ENCODE data around the gene LDHD. TPM values are rescaled to one million over a fixed set of nuclear protein-coding genes. Genes with fewer than 3 reads are reported as not detected.

The LDHD gene
- total RNA-seq, 1 experiment from 2014 or later, result 4.1 TPM

DNA sequence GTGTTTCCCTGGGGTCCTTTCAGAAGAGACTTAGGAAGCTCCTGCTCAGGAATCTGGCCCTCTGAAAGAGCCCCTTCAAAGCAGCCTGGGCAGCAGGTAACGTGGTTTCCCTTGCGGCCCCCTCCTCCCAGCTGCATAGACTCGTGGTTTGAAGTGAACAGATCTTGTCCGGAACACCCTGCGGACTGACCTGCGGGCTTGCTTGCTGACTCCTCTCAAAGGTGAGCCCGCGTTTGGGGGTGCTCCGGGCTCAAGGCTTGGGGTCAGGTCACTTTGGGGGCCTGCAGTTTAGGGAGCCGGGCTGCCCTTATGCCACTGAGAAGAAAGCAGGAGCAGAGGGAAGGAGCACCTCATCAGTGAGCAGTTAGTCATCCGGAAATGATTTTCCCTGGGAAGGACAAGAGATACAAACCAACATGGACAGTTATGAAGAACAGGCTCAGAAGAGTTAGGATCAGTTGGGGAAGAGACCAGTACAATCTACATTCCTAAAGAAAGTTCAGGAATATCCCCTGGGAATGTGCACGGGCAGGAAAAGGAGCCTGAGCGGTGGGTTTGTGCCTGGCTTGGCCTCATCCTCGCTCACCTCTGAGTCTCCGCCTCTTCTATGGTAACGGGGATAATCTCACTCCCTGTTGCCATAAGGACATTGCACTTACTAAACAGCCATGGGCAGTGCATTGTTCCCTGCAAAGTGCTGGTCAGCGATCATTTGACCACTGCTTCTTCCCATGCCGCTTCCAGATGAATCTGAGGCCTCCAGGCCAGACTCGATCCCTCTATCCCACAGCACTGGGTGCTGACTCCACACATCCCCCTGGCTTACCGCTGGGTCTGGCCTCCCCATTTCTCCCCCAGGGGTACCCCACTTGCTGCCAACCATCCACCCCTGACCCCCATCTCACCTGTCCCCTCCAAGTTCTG, 10.0 kb downstream of the LDHD start:
- Mint-ChIP-seq H3K4me3 (ENCODE audit: low read depth, unreplicated experiment) (no peak overlapping the region), H3K36me3 (ENCODE audit: insufficient read depth, unreplicated experiment) (peaks cover 12% of the 10 kb centered on the region), H3K9me3 (ENCODE audit: low read depth, unreplicated experiment) (peaks cover 2% of the 10 kb centered on the region), H3K27me3 (ENCODE audit: unreplicated experiment) (peaks cover 16% of the 10 kb centered on the region), H3K27ac (ENCODE audit: unreplicated experiment) (no peak overlapping the region), H3K4me1 (ENCODE audit: low read depth, unreplicated experiment) (peaks cover 31% of the 10 kb centered on the region)
- DNase-seq, result no peak
- TF ChIP-seq, protein P1, sequence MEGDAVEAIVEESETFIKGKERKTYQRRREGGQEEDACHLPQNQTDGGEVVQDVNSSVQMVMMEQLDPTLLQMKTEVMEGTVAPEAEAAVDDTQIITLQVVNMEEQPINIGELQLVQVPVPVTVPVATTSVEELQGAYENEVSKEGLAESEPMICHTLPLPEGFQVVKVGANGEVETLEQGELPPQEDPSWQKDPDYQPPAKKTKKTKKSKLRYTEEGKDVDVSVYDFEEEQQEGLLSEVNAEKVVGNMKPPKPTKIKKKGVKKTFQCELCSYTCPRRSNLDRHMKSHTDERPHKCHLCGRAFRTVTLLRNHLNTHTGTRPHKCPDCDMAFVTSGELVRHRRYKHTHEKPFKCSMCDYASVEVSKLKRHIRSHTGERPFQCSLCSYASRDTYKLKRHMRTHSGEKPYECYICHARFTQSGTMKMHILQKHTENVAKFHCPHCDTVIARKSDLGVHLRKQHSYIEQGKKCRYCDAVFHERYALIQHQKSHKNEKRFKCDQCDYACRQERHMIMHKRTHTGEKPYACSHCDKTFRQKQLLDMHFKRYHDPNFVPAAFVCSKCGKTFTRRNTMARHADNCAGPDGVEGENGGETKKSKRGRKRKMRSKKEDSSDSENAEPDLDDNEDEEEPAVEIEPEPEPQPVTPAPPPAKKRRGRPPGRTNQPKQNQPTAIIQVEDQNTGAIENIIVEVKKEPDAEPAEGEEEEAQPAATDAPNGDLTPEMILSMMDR (IDR thresholded peaks at IDR 0.05; ENCODE audit: unreplicated experiment), result no peak
- no TSS peak for BruUV-seq (replicated peaks)
- CTCF ChIA-PET, result no interaction called here
- intact Hi-C loops (cut with micrococcal nuclease; ENCODE audit: unreplicated experiment), result no loop called here

DNA sequence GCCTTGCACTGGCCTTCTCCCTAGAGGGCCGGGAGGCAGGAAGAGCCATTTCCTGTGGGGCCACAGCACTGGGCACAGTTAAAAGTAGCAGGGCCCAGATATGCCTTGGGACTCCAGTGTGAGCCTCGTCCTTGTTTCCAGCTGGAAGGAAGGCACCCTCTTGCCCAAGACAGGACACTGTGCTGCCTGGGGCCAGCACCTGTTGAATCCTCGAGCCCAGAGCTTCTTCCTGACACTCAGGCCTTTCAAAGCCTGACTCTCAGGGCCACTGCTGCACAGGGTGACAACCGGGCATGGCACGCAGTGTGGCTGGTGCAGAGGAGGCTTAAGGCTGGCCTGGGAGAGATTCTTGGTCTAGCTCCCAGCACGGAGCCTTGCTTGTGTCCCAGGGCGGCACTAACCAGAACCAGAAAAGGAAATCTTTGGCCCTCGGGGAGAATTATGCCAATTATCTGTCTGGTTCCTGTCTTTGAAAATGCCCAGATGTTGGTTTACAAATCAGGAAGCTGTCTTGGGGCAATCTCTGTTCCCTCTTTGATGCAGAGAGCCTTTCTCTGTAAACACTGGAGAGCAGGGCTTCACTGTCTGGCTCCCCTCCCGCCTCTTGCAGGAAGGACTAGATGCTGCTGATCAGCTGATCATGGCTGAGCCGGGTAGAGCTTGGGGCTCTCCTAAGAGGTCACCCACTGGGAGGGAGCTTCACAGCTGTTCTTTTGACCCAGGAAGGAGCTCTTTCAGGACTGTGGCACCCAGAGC, 11.1 kb downstream of the LDHD start:
- TF ChIP-seq, protein P1 (IDR thresholded peaks at IDR 0.05; ENCODE audit: unreplicated experiment), result no peak
- CTCF ChIA-PET, result no interaction called here
- no peak for DNase-seq
- BruUV-seq (replicated peaks), result no TSS peak
- Mint-ChIP-seq H3K4me3 (ENCODE audit: low read depth, unreplicated experiment) (no peak overlapping the region), H3K9me3 (ENCODE audit: low read depth, unreplicated experiment) (peaks cover 2% of the 10 kb centered on the region), H3K27me3 (ENCODE audit: unreplicated experiment) (peaks cover 16% of the 10 kb centered on the region), H3K36me3 (ENCODE audit: insufficient read depth, unreplicated experiment) (peaks cover 12% of the 10 kb centered on the region), H3K4me1 (ENCODE audit: low read depth, unreplicated experiment) (peaks cover 24% of the 10 kb centered on the region), H3K27ac (ENCODE audit: unreplicated experiment) (no peak overlapping the region)
- intact Hi-C loops (cut with micrococcal nuclease; ENCODE audit: unreplicated experiment), result no loop called here

DNA sequence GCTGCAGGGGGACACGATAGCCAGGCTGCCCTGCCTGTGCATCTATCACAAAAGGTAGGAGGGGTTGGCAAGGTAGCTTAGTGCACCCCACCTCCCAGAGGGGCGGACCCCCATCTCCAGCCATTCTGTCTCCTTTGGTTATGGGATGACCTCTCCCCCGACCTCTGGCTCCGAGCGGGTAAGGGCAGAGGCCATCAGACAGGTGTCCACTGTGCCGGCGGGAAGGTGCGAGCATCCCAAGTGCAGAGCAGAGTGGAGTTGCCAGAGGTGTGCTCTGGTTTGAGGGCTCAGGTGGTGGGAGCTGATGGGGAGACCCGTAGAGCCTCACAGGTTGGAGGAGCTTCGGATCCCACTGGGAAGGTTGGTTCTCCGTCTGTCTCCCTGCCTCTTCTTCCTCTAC, 11.7 kb downstream of the LDHD start:
- no peak overlapping the region for H3K27ac Mint-ChIP-seq (ENCODE audit: unreplicated experiment)
- intact Hi-C loops (cut with micrococcal nuclease; ENCODE audit: unreplicated experiment), result no loop called here
- no peak for DNase-seq
- TF ChIP-seq, protein P1 (IDR thresholded peaks at IDR 0.05; ENCODE audit: unreplicated experiment), result no peak
- BruUV-seq (replicated peaks), result no TSS peak
- H3K9me3 Mint-ChIP-seq (ENCODE audit: low read depth, unreplicated experiment), result peaks cover 2% of the 10 kb centered on the region
- peaks cover 16% of the 10 kb centered on the region for H3K27me3 Mint-ChIP-seq (ENCODE audit: unreplicated experiment)
- H3K4me1 Mint-ChIP-seq (ENCODE audit: low read depth, unreplicated experiment), result peaks cover 18% of the 10 kb centered on the region
- peaks cover 12% of the 10 kb centered on the region for H3K36me3 Mint-ChIP-seq (ENCODE audit: insufficient read depth, unreplicated experiment)
- CTCF ChIA-PET, result interaction anchor here (0.6 kb wide), 1 partner anchor 30 kb away, joined by 5 read pairs; no protein-coding TSS in a partner anchor
- H3K4me3 Mint-ChIP-seq (ENCODE audit: low read depth, unreplicated experiment), result no peak overlapping the region

DNA sequence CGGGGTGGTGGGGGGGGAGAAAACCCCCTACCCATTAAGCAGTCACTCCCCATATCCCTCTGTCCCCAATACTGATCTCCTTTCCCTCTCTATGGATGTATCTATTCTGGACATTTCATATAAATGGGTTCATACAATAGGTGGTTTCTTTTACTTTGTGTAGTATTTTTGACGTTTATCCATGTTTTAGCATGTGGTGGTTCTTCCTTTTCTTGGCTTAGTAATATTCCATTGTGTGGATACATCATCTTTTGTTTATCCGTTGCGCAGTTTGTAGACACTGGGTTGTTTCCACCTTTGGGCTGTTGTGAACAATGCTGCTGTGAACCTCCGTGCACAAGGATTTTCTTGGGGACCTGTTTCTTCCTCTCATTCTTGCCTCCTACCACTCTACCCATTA, 12.6 kb downstream of the LDHD start:
- H3K27ac Mint-ChIP-seq (ENCODE audit: unreplicated experiment), result no peak overlapping the region
- H3K9me3 Mint-ChIP-seq (ENCODE audit: low read depth, unreplicated experiment), result peaks cover 2% of the 10 kb centered on the region
- no peak for DNase-seq
- peaks cover 3% of the 10 kb centered on the region for H3K36me3 Mint-ChIP-seq (ENCODE audit: insufficient read depth, unreplicated experiment)
- no TSS peak for BruUV-seq (replicated peaks)
- peaks cover 16% of the 10 kb centered on the region for H3K27me3 Mint-ChIP-seq (ENCODE audit: unreplicated experiment)
- peaks cover 9% of the 10 kb centered on the region for H3K4me1 Mint-ChIP-seq (ENCODE audit: low read depth, unreplicated experiment)
- no peak overlapping the region for H3K4me3 Mint-ChIP-seq (ENCODE audit: low read depth, unreplicated experiment)
- CTCF ChIA-PET, result no interaction called here
- intact Hi-C loops (cut with micrococcal nuclease; ENCODE audit: unreplicated experiment), result no loop called here
- TF ChIP-seq, protein P1 (IDR thresholded peaks at IDR 0.05; ENCODE audit: unreplicated experiment), result no peak
